GM19463 (cell line): ENCODE data around the gene HSPA12A.
A peak's percentile ranks its signal among the peaks of the same experiment; 100 is the strongest.

ENCODE experiments used
- ATAC-seq: cut with Tn5 transposase; IDR thresholded peaks from one replicate; pipeline ENCODE4 v1.9.1; 2021; ENCODE audit warnings: mild to moderate bottlenecking, moderate library complexity; ENCODE audit not compliant: unreplicated experiment

Gene HSPA12A

DNA sequence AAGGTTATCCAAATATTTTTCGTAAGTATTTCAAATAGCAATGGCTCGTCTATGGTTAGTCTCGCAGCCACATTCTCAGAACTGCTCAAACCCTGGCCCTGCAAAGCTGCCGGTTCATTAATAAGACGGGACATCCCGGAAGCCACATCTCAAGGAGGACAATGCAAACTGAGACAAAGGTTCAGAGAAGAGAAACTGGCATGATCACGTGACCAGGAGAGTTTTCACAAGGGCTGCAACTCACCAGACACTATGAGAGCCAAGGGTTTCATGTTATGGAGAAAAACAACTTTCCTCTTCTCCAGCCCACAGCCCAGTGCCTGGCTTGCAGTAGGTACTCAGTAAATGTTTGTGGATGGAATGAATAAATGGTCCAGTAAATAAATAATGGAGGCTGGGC, 5.0 kb upstream of the HSPA12A start:
- ATAC-seq = no peak

DNA sequence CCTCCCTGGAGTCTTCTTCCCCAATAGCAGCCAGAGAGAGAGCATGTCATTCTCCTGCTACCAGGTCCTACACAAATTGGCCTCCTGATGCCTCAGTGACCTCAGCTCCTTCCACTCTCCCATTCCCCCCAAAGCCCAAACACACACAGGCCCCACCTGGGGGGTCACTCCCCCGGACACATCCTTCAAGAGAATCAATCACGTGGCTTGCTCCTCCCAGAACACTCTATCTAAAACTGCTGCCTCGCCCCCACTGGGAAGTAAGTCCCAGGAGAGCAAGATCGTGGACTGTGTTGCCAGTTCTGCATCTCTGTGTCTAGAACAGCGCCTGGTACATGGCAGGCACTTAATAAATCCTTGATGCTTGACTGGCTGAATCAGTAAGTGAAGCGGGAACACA, 2.5 kb upstream of the HSPA12A start:
- no peak for ATAC-seq

GRCh38 chr10:116744163-116744753, 1.9 kb upstream of the HSPA12A start:
- ATAC-seq = no peak

DNA sequence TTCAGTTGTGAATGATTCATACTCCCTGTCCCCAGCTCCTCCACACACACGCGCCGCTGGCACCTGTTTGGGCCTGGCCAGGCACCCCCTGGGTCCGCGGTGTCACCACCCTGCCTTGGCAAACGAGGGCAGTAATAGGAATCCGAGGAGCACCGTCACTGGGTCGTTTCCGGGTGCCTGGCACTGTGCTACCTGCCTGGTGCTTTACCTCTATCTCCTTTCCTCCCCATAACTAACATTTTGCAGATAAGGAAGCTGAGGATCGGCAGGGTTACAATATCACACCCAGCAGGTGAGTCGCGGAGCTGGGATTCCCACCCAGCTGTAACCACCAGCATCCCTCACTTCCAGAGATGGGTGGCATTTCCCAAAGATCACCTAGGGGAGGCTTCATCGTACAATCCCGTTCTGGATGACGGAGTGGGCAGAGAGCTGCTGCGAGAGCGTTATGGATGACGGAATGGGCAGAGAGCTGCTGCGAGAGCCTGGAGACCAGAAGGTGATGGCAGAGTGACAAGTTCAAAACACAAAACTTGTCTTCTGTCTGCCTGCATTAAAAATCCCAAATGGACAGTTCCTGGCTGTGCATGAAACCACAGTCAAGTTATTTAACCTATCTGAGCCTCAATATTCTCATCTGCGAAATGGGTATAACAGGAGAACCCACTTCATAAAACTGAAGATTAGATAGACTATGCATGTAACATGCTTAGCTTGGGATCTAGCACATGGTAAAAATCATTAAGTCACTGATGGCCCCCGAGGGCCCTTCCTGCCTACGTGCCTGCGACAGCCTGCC, 1.1 kb upstream of the HSPA12A start:
- no peak for ATAC-seq

GRCh38 chr10:116741391-116742351, 695 bp downstream of the HSPA12A start:
- peak; percentile 7 for ATAC-seq

GRCh38 chr10:116740971-116741370, 1.4 kb downstream of the HSPA12A start:
- no peak for ATAC-seq

DNA sequence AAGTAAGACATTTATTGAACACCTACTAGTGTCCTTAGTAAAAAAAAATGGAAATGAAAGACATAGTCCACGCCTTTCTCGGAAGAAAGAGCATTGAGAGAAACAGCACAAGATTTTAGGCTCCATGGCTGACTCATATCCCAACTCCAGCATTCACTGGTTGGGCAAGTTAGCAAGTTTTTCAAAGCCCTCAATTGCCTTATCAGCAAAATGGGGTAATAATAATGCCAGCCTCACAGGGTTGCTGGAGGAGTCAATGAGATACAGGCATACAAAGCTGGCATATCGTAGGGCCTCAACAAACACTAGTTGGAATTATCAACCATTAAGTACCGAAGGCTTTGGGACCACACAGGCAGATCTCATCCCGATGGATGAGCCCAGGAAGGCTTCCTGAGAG, 4.0 kb downstream of the HSPA12A start:
- ATAC-seq = no peak

- ATAC-seq = no peak
These were observed 4.6 kb downstream of the HSPA12A start for GRCh38 chr10:116737627-116738327.

GRCh38 chr10:116733566-116733965, 8.8 kb downstream of the HSPA12A start:
- ATAC-seq = no peak

DNA sequence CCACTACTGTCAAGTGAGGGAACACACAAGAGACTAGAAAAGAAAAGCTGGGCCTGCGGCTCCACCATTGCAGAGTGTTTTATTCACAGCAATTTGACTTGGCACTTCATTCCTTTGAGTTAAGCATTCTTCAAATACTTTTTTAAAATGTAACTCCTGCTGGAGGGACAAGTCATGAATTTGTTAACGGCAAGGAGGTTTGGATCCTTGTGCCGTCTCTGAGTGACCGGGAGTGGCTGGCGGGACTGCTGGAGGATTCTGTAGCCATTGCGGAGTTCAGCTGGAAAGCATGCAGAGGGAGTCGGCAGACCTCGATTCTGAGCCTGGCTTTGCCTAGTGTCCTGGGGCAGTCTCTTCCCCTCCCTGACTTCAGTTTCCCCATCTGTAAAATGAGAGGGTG, 9.8 kb downstream of the HSPA12A start:
- no peak for ATAC-seq

DNA sequence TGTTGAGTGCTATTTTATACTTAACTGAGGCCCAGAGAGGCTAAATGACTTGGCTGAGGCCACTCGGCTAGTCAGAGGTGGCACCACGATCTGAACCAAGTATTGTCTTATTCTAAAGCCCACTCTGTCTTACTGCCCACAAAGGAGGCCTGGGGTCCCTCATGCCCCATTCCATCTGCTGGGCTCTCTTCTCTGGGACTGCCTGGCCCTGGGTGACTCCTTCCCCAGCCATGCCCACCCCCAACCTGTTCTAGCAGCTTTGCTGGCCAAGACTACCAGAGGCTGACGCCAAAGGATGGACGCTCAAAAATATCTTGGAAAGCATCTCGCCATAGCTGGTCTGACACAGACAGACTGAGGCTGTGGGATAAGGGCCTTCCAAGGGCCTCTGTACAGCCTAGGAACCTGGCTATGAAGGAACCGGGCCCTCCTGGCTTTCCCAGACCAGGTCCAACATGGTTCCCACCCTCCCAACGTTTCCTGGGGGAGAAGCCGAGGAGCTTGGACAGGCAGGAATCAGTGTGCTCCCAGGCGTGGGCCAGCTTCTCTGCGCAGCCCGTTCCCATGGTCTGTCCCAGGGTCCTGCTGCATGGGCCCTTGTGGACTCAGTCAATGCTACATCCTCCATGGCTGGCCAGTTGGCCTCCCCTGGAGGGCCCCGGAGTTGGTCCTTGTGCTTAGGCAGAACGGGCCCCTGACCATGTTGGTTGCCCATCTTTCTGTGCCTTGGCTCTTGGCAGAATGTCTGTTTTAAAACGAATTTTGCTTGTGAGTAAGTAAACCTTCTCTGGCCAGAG, 11.7 kb downstream of the HSPA12A start:
- ATAC-seq = no peak

GRCh38 chr10:116729243-116729642, 13.1 kb downstream of the HSPA12A start:
- no peak for ATAC-seq

- no peak for ATAC-seq
These were observed 13.8 kb downstream of the HSPA12A start for GRCh38 chr10:116728526-116729096.

DNA sequence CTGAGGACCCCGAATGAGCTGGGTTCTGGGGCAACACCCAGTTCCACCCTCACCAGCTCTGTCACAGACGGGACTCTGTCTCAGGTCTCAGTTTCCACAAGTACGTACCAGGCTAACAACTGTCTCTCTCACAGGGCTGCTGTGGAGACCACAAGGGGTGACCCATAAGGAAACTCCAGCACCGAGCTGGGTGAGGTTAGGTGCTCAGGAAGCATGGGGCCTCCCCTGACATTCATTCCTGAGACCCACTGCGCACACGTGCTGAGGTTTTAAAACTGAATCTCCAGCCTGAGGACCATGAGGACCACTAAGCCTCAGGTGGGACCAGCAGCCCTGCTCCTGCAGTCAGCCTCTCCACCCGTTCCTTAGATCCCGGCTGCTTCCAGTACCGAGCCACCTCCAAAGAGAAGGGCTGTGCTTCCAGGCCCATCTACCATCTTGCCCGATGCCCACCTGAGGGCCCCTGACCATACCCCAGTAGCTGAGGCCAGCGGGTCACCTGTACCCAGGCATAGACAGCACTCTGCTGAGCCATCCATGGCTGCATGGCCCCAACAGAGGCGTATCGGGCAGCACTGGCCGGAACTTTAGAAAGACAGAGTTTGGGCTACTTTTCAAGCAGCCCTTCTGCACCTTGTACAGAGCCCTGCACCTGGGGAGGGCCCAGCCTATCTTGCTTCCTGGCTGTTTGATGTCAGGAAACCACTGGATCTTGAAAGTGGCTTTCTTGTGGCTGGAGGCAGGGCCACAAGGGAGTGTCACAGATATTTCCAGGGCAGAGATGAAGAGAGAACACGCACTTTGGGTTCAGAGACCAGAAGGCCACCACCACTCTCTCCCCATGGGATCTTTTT, 18.7 kb downstream of the HSPA12A start:
- ATAC-seq = no peak

DNA sequence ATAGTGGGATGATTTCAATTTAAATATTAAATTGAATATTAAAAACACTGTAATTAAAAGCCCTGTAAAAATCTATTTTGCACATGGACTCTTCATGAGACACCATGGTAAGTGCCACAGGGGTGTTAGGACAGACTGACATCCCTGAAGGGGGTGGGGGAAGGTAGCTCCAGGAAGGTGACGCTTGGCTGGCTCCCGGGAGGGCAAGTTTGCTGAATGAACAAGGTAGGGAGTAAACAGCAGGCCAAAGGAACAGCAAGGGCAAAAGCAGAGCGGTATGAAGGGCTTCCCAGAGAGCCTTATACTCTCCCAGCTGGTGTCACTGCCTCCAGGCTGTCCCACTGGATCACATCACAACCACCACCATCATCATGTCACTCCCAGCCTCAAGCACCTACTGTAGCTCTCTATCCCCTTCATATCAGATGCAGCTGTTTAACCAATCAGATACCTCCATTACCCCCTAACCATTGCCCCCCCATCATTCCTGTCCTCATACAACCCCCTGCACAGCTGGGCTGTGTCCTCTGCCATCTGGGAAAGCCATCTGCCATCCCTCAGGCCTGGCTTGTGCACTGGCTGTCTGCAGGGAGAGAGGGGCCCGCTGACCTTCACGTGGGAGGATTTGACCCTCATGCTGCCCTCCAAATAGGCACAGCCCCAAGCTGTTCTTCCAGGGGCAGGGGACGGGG, 19.5 kb downstream of the HSPA12A start:
- no peak for ATAC-seq

DNA sequence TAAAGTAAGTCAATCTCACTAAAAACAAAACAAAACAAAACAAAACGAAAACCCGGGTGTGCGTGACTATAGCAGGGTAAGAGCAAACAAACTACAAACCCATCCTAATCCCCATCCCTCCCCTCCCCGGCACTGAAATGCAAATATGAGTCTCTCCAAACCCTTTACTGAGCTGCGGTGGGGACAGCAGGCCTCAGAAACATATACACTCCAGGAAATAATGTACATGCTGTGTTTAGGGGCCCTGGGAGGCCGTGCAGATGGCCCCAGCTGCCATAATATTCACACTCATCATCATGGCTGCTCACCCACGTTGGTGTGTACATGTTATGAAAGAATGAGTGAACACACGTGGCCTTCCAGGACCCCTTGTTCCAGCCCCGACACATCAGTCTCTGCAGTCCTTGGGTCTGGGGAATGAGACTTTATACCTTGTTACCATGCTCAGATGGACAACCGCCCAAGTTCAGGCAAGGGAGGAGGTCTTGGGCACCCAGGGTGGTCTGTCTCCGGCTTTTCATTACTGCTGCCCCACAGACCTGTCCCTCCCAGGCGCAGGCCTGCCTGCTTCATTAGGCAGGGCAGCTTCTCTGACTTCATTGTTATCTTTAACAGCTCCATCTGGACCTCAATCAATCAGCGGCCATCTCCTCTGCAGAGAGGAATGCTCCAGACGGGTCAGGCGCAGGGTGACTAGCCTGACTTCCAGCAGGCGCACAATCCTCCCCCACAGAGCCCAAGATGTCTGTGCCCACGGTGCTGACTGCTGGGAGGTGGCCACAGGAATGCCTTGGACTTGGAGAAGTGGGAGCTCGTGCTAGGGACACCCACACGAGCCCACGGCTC, 20.6 kb downstream of the HSPA12A start:
- ATAC-seq = no peak
